GM10248 (cell line): ENCODE results near the gene RET.

ENCODE experiments used
- CTCF ChIA-PET: fragments of 300-600 bp; sonication (Branson Sonifier 250); formaldehyde crosslinking; extraction: SDS; loops from one replicate; lab custom pipeline; 2021; ENCODE audit warnings: antibody characterized with exemption; lab: Yijun Ruan, JAX
- POLR2A ChIA-PET: fragments of 350-650 bp; sonication (Branson Sonifier 250); formaldehyde crosslinking; extraction: SDS; loops from one replicate; lab custom pipeline; 2020; ENCODE audit warnings: antibody characterized with exemption; lab: Yijun Ruan, JAX
- DNase-seq: peaks from one replicate; pipeline ENCODE4 v3.0.0; 2012; ENCODE audit errors: extremely low spot score
- CTCF ChIP-seq: IDR thresholded peaks from 2 replicates; pipeline ENCODE4 v1.5.1; 2012; ENCODE audit warnings: mild to moderate bottlenecking, low read depth; ENCODE audit errors: extremely low read depth, missing control alignments, control extremely low read depth

The RET gene

GRCh38 chr10:43069579-43069978 is 7.3 kb upstream of the RET start:
- POLR2A ChIA-PET = no interaction called here
- TF ChIP-seq CTCF = no peak
- CTCF ChIA-PET = interaction anchor here (1.4 kb wide), 1 partner anchor 10 kb away, joined by 6 read pairs; no protein-coding TSS in a partner anchor
- no peak for DNase-seq

GRCh38 chr10:43070121-43071085 is 6.5 kb upstream of the RET start:
- POLR2A ChIA-PET = no interaction called here
- DNase-seq = no peak
- CTCF ChIA-PET = interaction anchor here (1.4 kb wide), 1 partner anchor 9 kb away, joined by 6 read pairs; no protein-coding TSS in a partner anchor
- no peak for TF ChIP-seq CTCF

DNA sequence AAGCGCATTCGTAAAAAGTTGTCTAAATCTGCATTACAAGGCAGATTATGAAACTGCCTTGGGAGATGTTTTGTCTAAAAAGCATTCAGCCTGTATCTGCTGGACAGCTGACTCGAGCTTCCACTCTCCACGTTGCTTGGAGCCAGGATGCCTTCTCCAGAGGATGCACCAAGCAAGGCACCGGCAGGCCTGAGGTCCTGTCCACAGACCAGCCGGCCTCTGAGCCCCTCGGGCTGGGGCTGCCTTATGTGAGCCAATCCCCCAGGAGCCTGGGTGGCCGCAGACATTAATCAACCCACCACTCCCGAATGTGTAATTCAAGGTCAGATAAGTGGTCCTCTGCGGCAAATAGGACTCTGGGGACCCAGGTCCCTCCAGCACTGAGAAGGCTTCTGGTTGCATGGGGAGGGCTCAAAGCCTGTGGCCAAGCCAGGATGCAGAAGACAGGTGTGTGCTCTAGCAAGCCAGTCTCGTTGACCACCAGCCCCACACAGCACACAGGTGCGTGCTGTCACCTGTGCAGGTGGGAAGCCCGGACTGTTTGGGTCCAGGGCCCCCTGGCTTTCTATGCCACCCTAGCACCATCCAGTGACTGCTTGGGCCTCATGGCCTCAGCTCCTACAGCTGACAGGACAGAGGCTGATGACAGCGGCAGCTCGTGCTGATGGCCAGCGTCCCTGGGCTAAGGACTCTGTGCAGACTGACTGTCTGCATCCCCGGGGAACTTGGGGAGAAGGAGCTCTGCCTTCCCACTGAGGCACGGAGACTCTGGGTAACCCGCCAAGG is 4.8 kb upstream of the RET start:
- POLR2A ChIA-PET = no interaction called here

GRCh38 chr10:43073191-43073590 is 3.7 kb upstream of the RET start:
- DNase-seq = no peak
- ChIA-PET POLR2A (no interaction called here), CTCF (no interaction called here)
- no peak for TF ChIP-seq CTCF

More for the DNA sequence above, 4.8 kb upstream of the RET start:
- no peak for DNase-seq
- TF ChIP-seq CTCF = no peak
- CTCF ChIA-PET = no interaction called here

GRCh38 chr10:43073721-43074120 is 3.1 kb upstream of the RET start:
- DNase-seq = no peak
- POLR2A ChIA-PET = no interaction called here
- CTCF ChIA-PET = no interaction called here
- TF ChIP-seq CTCF = no peak

- POLR2A ChIA-PET = no interaction called here
- CTCF ChIA-PET = no interaction called here
Observed at GRCh38 chr10:43074409-43074808, 2.5 kb upstream of the RET start.

More at GRCh38 chr10:43074409-43074808, 2.5 kb upstream of the RET start:
- TF ChIP-seq CTCF = no peak
- no peak for DNase-seq
